GM12872 (cell line): ENCODE data around the gene PALD1.
A peak's percentile ranks its signal among the peaks of the same experiment; 100 is the strongest.

Experiments used
- TF ChIP-seq, protein P1 (sequence below): IDR thresholded peaks from 3 replicates; pipeline ENCODE4 v1.5.1; 2011; ENCODE audit warnings: low read depth, mild to moderate bottlenecking, low read length, moderate library complexity; ENCODE audit not compliant: insufficient read depth

PALD1 gene

DNA sequence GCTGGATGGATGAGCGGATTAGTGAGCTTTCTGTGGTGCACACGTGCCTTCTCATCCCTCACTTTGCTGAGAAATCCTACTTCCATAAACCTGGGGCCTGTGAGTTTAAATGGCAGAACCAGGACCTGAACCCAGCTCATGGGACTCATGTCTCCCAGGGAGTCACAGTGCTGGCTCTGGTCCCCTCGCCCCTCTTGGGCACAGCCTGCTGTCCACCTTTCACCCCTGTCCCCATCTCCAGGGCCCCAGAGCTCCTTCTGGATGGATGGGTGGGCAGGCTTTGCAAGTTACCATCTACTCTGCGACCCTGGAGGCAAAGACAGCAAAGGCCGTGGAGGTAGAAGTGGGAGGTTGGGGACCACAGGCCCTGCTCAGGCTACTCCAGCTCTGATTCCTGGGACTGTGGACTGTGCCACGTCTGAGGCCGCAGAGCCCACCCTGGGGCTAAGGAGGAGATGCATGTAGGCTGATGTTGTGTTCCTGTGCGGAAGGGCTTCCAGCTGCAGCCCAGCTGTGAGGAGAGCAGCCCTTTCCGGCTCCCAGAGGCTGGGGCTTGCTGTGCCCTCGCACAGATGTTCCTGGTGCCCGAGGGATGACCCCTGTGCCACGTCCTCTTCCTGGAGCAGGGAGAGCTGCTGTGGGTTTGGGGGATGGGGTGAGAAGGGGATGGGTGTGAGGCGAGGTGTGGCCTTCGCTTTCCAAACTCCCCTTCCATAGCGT lies 83.6 kb downstream of the PALD1 start:
- TF ChIP-seq, protein P1, sequence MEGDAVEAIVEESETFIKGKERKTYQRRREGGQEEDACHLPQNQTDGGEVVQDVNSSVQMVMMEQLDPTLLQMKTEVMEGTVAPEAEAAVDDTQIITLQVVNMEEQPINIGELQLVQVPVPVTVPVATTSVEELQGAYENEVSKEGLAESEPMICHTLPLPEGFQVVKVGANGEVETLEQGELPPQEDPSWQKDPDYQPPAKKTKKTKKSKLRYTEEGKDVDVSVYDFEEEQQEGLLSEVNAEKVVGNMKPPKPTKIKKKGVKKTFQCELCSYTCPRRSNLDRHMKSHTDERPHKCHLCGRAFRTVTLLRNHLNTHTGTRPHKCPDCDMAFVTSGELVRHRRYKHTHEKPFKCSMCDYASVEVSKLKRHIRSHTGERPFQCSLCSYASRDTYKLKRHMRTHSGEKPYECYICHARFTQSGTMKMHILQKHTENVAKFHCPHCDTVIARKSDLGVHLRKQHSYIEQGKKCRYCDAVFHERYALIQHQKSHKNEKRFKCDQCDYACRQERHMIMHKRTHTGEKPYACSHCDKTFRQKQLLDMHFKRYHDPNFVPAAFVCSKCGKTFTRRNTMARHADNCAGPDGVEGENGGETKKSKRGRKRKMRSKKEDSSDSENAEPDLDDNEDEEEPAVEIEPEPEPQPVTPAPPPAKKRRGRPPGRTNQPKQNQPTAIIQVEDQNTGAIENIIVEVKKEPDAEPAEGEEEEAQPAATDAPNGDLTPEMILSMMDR, result no peak

DNA sequence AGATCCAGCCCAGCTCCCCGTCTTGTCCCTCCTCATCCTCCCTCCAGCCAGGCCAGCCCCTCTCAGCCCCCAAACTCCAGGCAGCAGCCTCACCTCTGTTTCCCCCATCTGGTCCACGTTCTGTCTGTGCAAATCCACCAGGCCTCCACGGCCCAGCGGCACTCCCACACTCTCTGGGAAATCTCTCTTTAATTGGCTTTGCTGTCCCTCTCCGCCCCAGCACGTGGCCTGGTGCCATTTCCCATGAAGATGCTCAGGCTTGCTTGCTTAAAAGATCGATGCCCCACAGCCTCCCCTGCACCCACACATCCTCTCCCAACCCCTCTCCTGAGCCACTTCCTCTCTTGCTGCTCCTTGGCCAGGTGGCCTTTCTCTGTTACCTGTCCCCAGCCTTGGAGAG lies 84.7 kb downstream of the PALD1 start:
- TF ChIP-seq, protein P1, result no peak

DNA sequence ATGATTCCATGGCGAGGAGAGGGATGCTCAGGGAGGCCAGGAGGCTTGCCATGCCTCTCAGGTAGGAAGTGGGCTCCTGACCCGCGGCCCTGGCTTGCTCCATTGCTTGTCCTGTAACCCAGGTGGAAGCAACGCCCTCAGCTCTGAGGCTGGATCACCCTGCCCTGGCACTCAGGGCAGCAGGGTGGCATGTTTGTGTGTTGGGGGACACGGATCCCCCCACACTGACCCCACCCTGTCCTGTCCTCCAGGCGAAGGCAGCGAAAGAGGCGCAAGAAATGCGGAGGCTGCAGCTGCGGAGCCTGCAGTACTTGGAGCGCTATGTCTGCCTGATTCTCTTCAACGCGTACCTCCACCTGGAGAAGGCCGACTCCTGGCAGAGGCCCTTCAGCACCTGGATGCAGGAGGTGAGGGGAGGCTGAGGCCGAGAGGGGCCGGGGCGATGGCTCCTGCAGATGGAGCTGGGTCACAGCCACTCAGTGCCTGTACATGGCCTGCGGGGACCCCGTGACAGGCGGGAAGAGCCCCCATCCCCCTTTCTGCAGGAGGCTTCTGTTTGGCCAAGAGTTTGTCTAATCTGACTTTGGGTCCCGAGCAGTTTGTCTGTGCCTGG lies 85.7 kb downstream of the PALD1 start:
- TF ChIP-seq, protein P1, result no peak

DNA sequence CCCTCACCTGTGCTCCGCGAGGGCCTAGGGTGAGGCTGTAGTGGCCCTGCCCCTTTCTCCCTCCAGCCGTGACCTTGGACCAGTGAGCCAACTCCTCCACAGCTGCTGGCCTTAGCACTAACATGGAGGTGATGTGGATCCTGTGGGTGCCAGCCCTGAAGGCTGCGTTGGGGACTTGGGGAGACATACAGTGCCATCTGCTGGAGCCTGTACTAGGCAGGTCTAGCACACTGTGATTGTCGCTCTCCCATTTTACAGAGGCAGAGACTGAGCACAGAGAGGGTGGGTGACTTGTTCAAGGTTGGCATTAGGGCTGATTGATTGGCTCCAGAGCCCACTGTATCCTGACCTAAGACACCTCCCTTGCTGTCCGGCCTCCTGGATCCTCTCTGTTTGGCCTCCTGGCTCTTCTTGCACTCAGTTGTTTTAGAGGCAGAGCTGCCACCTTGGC lies 86.4 kb downstream of the PALD1 start:
- TF ChIP-seq, protein P1, result peak; percentile 22; the same call in 1 of the 3 replicates

DNA sequence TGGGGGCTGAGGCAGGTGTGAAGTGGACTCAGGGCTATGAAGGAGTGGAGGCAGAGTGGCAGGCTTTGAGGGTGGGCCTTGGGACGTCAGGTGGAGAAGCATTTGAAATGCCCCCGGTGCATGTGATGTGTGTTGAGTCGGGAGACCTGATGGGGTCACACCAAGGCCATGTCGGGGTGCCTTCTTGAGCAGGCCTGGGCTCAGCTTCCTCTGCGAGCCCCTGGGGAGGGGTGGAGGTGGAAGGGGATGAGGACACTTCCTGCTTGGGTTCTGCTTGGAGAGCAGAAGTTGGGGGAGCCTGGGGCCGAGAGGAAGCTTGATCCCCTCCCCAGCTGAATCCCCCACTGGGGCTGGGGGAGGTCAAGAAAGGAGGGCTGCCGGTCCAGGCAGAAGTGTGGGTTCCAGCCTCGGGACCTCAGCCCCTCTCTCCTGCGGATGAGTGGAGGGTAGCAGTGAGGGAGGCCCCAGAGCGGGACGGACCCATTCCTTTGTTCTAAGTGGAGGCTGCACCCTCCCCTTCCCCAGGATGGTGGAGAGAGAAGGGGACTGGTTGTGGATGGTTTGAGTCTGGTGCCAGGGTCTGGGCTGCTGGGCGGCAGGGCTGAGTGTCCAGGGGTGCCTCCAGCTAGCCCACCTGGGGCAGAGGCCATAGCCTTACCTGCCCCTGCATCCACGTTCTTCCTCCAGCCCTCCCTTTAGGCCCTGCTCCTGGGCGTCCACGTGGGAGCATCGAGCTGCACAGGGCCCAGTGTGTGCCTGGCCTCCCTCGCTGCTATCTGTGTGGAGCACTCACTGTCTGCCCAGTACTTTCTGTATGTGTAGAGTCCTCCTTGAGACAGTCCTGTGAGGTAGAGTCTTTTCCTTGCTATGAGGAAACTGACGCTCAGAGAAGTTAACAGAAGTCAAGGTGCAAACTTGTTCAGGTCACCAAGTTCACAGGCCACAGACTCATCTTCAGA lies 87.3 kb downstream of the PALD1 start:
- TF ChIP-seq, protein P1, result no peak

DNA sequence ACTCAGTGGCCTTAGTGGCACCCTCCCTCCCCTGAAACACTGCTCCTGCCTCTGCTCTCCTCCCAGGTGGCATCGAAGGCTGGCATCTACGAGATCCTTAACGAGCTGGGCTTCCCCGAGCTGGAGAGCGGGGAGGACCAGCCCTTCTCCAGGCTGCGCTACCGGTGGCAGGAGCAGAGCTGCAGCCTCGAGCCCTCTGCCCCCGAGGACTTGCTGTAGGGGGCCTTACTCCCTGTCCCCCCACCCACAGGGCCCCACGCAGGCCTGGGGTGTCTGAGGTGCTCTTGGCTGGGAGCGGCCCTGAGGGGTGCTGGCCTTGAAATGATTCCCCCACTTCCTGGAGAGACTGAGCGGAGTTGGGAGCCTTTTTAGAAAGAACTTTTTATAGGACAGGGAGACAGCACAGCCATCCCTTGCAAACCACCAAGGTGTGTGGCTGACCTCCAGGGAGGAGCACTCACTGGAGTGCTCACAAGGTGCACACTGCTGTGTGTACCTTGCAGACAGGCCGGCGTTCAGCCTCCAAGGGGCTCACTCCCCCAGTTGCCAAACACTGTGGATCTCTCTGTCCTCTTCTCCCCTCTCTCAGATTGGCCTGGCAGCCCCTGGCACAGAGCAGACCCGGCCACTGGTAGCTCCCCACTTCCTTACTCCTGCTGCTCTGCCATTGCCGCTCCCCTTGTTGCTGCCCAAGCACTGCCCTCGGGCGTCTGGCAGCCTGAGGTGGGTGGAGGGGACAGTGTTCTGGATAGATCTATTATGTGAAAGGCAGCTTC lies 88.1 kb downstream of the PALD1 start:
- TF ChIP-seq, protein P1, result no peak
